NT2/D1 (cell line): ENCODE results near the gene SLC15A4.

Source experiments
- DNase-seq: peaks from one replicate; pipeline ENCODE4 v3.0.0-alpha.2; 2011; ENCODE audit warnings: low read depth, low spot score
- H3K27me3 ChIP-seq: 2 replicates; pipeline ENCODE4 v1.6.0; 2011; ENCODE audit warnings: mild to moderate bottlenecking; ENCODE audit not compliant: insufficient read length, insufficient read depth
- H3K36me3 ChIP-seq: 2 replicates; pipeline ENCODE4 v1.6.1; 2011; ENCODE audit warnings: mild to moderate bottlenecking, low read length, mixed read lengths; ENCODE audit not compliant: insufficient read depth, insufficient read length
- H3K4me1 ChIP-seq: 2 replicates; pipeline ENCODE4 v1.5.1; 2011; ENCODE audit not compliant: insufficient read depth, insufficient read length
- H3K4me3 ChIP-seq: 2 replicates; pipeline ENCODE4 v1.5.1; 2011; ENCODE audit warnings: low read depth; ENCODE audit not compliant: insufficient read length
- H3K9ac ChIP-seq: 2 replicates; pipeline ENCODE4 v1.6.0; 2011; ENCODE audit warnings: low read depth; ENCODE audit not compliant: insufficient read length
- H3K9me3 ChIP-seq: 2 replicates; pipeline ENCODE4 v1.5.1; 2011; ENCODE audit warnings: mild to moderate bottlenecking, low read length; ENCODE audit not compliant: insufficient read depth
- SUZ12 ChIP-seq: IDR thresholded peaks from 2 replicates; pipeline ENCODE4 v1.6.1; 2011; ENCODE audit not compliant: insufficient read length, insufficient read depth; ENCODE audit errors: extremely low read depth
- YY1 ChIP-seq: IDR thresholded peaks from 2 replicates; pipeline ENCODE4 v1.6.1; 2011; ENCODE audit not compliant: insufficient read length, insufficient read depth
- ZNF274 ChIP-seq: IDR thresholded peaks from 2 replicates; pipeline ENCODE4 v1.6.1; 2011; ENCODE audit warnings: mild to moderate bottlenecking, low read depth, low read length

Gene SLC15A4

GRCh38 chr12:128859311-128859710 lies 35.6 kb upstream of the SLC15A4 start:
- peaks cover 13% of the 10 kb centered on the region for H3K4me1 ChIP-seq
- no peak for DNase-seq
- no peaks in the 10 kb centered on the region for H3K9me3 ChIP-seq
- no peak overlapping the region for H3K9ac ChIP-seq
- no peak overlapping the region for H3K4me3 ChIP-seq
- H3K27me3 ChIP-seq, result no peaks in the 10 kb centered on the region
- TF ChIP-seq SUZ12 (no peak), YY1 (no peak), ZNF274 (no peak)
- no peaks in the 10 kb centered on the region for H3K36me3 ChIP-seq

GRCh38 chr12:128857133-128857763 lies 33.5 kb upstream of the SLC15A4 start:
- no peak overlapping the region for H3K9ac ChIP-seq
- no peaks in the 10 kb centered on the region for H3K9me3 ChIP-seq
- DNase-seq, result no peak
- H3K4me3 ChIP-seq, result no peak overlapping the region
- H3K4me1 ChIP-seq, result peaks cover 15% of the 10 kb centered on the region
- H3K27me3 ChIP-seq, result peaks cover 14% of the 10 kb centered on the region
- TF ChIP-seq SUZ12 (no peak), YY1 (no peak), ZNF274 (no peak)
- no peaks in the 10 kb centered on the region for H3K36me3 ChIP-seq

DNA sequence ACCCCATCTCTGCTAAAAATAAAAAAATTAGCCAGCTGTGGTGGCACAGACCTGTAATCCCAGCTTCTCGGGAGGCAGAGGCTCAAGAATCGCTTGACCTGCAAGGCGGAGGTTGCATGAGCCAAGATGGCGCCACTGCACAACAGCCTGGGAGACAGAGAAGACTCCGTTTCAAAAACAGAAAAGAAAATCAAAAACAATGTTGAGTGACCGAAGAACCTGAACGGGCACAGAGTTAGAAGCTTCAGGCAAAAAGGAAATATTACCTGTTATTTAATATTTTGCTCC lies 33.0 kb upstream of the SLC15A4 start:
- Histone ChIP-seq H3K27me3 (peaks cover 14% of the 10 kb centered on the region), H3K4me1 (peaks cover 15% of the 10 kb centered on the region), H3K4me3 (no peak overlapping the region), H3K9ac (no peak overlapping the region), H3K9me3 (no peaks in the 10 kb centered on the region), H3K36me3 (no peaks in the 10 kb centered on the region)
- no peak for DNase-seq
- TF ChIP-seq SUZ12, result no peak
- no peak for TF ChIP-seq ZNF274
- no peak for TF ChIP-seq YY1

DNA sequence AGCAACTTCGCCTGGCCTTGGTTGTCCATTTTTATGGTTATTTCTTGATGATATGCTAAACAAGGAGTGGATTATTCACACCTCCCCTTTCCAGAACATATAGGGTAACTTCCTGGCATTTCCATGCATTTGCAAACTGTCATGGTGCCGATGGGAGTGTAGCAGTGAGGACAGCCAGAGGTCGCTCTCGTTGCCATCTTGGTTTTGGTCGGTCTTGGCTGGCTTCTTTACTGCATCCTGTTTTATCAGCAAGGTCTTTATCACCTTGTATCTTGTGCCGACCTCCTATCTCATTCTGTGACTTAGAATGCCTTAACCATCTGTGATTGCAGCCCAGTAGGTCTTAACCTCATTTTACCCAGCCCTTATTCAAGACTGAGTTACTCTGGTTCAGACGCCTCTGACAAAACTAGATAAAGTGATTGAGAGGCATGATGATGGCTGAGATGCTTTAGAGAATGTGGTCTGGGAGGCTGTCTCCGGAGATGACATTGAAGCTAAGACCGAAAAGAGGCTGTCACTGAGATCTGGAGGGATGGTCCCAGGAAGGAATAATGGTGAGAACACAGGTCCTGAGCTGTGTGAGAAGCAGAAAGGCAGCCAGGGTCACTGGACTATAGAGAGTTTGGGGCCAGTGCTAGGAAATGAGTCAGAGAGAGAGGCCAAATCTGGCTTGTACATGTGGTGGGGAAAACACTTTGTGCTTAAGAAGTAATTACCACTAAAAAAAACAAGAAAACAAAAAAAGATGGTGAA lies 32.5 kb upstream of the SLC15A4 start:
- peaks cover 11% of the 10 kb centered on the region for H3K4me1 ChIP-seq
- no peaks in the 10 kb centered on the region for H3K9me3 ChIP-seq
- peaks cover 14% of the 10 kb centered on the region for H3K27me3 ChIP-seq
- TF ChIP-seq SUZ12, result no peak
- no peak for TF ChIP-seq ZNF274
- no peak for TF ChIP-seq YY1
- H3K36me3 ChIP-seq, result no peaks in the 10 kb centered on the region
- no peak overlapping the region for H3K9ac ChIP-seq
- H3K4me3 ChIP-seq, result no peak overlapping the region
- DNase-seq, result no peak

GRCh38 chr12:128853600-128854197 lies 29.9 kb upstream of the SLC15A4 start:
- no peak for DNase-seq
- Histone ChIP-seq H3K4me3 (peak overlapping the region; percentile 64), H3K4me1 (peaks cover 6% of the 10 kb centered on the region), H3K27me3 (peaks cover 14% of the 10 kb centered on the region), H3K9me3 (no peaks in the 10 kb centered on the region), H3K36me3 (no peaks in the 10 kb centered on the region), H3K9ac (peak overlapping the region; percentile 92)
- TF ChIP-seq ZNF274 (no peak), YY1 (no peak)

GRCh38 chr12:128852885-128853599 lies 29.3 kb upstream of the SLC15A4 start, which contains the start of gene GLT1D1:
TSS of gene GLT1D1 (plus strand) at chr12:128853478. CDS start at chr12:128853582, 104 bp downstream.
- peak within 1 kb of the TSS; percentile 64 for H3K4me3 ChIP-seq
- peaks cover 14% of the 10 kb centered on the region for H3K27me3 ChIP-seq
- H3K9ac ChIP-seq, result peak within 1 kb of the TSS; percentile 92

More at GRCh38 chr12:128852885-128853599, 29.3 kb upstream of the SLC15A4 start, which contains the start of gene GLT1D1:
- DNase-seq, result no peak
- Histone ChIP-seq H3K4me1 (peaks cover 6% of the 10 kb centered on the region), H3K36me3 (no peaks in the 10 kb centered on the region), H3K9me3 (no peaks in the 10 kb centered on the region)
- TF ChIP-seq SUZ12 (no peak), YY1 (no peak), ZNF274 (no peak)
